SIG-M5 treated with dmso at 0.1 percent for 504 hours (cell line): ENCODE measurements around the gene LARP4.
"Not testable (repeated sequence)": the region's sequence is repeated elsewhere in the genome, so short reads cannot be mapped to it uniquely, and the experiment has no call there.

Source experiments
- DNase-seq: peaks from one replicate; lab custom pipeline; 2025; ENCODE audit not compliant: unreplicated experiment; lab: John Stamatoyannopoulos, UW

The LARP4 gene

DNA sequence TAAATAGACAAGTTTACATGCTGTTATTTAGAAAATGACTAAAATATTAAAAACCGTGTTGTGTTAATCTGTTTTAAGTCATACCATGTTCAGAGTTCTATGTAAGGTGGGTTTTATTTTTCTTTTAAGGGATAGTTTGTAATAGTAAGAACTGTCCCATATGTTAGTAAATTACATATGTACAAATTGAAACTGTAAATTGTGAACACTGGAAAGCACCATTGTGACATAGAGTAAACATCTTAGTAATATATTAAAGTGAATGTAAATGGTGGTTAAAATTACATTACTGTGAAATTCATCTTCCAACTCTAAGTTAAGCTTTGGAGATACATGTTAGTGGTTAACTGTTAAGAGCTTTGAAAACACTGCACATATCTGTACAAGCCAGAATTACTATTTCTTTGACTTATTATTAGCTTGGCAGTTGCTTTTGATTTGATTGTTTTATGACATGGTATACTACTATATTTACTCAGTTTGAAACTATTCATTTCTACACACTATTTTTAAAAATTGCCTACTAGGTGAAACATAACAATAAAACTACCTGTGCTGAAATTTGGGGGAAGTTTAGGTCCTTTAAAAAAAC lies 76.7 kb downstream of the LARP4 start:
- no peak for DNase-seq

- no peak for DNase-seq
Measured at GRCh38 chr12:50482571-50482970, 81.9 kb downstream of the LARP4 start.

DNA sequence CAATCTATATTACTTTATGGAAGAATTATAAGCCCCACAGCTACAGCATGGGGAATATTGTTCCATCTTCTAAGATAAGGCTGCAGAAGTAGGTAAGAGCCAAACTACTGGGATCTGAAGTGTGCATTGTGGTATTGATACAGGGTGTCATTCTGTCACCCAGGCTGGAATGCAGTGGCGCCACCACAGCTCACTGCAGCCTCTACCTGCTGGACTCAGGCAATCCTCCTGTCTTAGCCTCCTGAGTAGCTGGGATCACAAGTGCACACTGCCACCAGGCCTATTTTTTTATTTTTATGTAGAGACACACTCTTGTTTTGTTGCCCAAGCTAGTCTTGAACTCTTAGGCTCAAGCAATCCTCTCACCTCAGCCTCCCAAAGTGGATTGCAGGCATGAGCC lies 82.8 kb downstream of the LARP4 start:
- no peak for DNase-seq

DNA sequence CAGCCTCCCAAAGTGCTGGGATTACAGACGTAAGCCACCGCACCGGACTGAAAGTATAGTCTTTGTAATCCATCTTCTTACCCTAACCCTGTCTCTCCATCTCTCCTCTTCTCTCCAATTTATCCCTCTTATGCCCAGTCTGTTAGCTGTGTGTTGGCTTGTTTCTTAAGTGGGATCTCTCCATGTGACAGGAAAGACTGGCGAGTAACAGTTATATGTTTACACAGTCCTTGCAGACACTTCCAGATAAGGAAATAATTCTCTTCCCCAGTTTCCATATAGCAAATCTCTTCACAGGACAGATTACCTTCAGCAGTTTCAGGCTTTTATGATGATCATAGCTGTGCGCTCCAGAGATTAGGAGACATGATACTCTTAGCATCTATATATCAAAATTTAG lies 88.1 kb downstream of the LARP4 start:
- no peak for DNase-seq

GRCh38 chr12:50498119-50498518 lies 97.4 kb downstream of the LARP4 start:
- not testable (repeated sequence) for DNase-seq

GRCh38 chr12:50504798-50505674 lies 104.4 kb downstream of the LARP4 start, which contains the start of gene DIP2B:
Gene DIP2B (plus strand): TSS chr12:50504985. CDS start chr12:50505141, 156 bp downstream.
- peak; percentile 91 for DNase-seq

DNA sequence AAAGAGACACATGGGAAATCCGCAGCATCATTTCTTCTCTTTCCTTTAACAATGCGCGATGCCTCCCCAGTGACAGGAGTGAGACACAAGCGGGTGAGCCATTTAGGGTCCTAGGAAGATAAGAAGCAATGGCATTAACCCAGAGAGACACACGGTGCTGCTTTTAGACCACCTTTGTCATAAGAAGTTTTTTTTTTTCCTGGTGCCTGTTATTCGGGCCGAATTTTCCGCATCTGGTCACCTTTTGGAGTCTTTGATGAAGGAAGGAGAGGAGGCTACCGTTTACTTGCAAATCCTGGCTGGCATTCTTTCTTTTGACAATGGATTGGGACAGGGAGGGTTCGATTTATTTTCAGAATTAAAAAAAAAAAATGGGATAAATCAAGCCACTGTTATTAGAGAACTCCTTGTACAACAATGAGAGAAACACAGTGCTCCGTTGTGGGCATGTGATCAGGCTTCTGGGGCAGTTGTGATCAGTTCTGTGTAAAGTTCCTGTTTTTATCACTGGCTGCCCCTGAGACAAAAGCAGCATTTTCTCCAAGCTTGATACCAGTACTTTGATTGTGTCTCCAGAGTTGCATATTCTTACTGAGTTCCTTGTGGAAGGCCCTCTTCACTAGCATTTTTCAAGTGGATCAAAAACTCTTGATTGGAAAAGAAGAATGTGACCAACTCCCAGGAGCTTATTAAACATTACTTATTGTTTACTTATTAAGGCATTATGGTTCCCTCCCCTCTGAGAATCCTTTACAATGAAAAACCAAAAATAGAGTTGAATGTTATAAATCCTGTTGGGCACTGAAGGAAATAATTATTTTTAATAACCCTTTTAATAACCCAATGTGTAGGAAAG lies 105.2 kb downstream of the LARP4 start:
- DNase-seq = peak; percentile 85

DNA sequence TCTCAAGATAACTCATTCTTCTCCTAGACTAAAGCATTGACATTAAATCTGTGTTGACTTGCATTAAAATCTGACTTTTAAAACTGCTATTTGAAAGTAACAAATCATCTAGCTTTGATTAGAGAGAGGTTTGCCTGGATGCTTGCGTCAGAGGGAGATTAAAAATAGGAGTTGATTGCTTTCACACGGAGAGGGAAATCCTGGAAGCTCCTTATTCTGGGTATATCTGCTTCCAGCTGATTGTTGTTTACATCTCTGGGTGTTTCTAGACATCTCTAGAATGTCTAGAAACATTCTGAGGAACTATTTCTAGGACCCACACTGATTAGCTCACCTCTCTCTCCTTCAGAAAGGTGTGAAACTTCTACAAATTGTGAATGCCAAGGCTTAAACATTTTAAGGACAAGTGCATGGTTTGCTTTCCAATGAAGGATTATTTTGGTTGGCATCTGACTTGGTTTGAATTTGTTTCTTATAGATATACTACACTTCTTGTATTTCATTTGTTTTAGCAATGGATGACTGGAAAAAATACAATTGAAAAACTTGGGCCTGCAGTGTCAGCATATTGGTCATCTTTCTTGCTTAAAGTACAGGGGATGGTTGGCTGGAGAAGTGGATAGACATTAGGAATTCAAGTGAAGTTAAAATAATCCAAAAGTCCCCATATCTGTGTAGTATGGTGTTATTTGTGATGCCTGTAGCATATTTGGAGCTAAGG lies 106.2 kb downstream of the LARP4 start:
- no peak for DNase-seq

DNA sequence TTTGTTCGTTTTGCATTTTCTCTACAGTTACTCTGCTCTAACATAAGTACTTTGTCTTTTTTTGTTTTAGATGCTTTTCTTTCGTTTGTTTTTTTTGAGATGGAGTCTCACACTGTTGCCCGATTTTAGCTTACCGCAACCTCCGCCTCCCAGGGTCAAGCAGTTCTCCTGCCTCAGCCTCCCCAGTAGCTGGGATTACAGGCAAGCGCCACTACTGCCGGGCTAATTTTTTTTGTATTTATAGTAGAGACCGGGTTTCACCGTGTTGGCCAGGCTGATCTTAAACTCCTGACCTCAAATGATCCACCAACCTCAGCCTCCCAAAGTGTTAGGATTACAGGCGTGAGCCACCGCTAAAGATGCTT lies 106.8 kb downstream of the LARP4 start:
- DNase-seq = no peak

DNA sequence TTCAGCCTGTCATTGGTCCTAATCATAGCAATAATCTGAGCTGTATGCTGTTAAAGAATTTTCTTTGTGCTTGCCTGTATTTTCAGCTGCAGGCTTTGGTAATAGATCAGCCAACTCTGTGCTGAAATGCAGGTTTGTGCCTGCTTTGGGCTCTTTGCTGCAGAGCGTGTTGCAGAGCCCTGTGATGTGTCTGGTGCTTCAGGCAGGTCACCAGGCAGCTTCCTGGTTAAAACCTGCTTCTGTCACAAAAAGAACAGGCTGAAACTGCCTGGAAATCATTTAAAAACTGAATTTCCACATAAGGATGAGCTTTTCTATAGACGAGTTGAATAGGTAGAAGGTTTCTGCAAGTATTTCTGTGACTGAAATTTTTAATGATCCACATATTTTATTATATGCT lies 107.2 kb downstream of the LARP4 start:
- DNase-seq = no peak

- no peak for DNase-seq
Measured at GRCh38 chr12:50508414-50508813, 107.7 kb downstream of the LARP4 start.

DNA sequence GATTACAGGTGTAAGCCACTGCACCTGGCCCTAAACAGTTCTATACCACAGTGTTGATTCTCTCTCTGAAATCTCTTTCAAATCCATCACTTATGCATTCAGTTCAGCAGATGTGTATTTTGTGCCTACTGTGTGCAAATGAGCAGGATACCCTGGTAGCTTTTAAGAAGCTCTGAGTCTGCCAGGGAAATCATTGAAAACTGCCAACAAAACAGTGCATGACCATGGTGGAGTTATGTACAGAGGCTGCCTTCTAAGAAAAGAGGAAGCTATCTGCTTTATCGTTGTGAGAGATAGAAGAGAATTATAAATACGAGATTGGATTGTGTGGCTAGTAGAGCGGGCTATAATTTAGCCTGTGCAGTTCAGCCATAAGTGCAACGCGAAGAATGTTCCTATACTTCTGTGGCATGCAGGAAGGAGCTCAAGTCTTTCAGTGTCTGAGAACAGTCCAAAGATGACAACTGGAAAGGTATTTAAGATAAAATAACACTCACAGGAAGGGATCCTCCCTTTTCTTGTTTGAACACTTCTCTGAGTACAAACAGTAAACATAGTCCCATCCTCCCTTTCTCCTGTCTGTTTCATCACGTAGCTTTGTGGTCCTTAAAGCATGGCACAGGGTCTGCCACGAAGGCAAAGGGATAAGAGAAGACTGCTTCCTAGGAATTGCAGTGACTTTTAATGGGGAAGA lies 108.4 kb downstream of the LARP4 start:
- DNase-seq = no peak

DNA sequence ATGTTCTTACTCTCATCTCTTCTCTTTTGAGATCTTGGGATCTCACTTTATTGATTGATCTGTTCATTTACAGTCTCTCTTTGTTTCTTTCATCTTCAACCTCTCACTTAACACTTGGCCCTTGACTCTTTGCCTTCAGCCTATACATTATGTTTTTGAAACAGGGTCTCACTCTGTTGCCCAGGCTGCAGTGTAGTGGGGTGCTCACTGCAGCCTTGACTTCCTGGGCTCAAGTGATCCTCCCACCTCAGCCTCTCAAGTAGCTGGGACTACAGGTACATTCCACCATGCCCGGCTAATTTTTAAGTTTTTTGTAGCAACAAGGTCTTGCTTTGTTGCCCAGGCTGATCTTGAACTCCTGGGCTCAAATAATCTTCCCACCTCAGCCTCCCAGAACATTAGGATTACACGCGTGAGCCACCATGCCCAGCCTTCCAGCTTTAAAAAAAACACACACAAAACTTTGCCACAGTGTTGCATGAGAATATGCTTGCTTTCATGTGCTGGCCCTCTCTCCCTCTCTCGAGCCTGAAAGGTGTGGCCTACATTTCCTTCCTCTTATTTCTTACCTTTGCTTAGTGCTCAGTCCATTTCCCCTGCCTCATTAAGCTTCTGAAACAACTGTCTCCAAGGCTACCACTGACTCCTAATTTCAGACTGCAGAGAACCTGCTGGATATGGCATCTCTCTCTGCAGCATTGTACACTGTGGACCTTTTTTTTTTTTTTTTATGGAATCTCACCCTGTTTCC lies 114.0 kb downstream of the LARP4 start:
- no peak for DNase-seq

DNA sequence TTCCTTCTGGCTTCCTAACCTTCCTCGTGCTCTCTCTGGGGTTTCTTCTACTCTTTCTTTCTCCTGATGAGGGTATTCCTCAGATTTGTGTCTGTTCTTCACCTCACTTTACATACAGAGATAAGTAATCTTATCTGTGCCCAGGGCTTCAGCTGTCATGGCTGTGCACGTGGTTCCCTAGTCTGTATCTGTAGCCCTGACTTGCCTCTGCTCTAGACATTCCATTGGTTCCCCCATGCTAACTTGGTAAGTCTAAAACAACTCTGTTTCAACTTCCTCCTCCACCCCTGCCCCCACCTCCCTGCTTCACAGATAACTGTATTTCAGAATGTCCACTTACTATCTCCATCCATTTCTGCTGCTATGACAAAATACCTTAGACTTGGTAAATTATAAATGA lies 114.9 kb downstream of the LARP4 start:
- peak; percentile 56 for DNase-seq

DNA sequence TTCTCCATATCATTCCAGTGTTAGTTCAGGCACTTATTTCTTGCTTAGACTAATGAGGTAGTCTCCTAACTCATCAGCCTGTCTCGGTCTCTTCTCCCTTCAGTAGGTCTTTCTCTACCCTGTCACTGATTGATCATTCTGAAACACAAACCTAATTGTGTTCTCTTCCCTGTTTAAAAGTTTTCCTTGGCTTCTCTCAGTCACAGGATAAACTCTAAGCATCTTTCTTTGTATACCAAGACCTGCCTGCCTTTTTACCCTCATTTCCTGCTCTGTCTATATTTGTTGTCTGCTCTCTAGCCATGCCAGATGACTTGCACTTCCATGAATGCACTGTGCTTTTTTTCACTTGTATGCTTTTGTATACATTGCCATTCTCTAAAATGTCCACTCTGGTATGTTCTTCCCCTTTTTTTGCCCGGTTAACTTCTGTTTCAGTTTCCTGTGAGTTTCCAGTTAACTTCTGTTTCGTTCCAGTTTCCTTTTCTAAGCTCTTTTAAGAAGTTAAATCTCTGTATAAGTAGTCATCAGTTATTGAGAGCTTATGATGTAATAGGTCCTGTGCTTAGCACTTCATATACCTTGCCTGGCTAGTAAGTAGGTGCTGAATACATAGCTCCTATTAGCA lies 116.8 kb downstream of the LARP4 start:
- DNase-seq = peak; percentile 98

DNA sequence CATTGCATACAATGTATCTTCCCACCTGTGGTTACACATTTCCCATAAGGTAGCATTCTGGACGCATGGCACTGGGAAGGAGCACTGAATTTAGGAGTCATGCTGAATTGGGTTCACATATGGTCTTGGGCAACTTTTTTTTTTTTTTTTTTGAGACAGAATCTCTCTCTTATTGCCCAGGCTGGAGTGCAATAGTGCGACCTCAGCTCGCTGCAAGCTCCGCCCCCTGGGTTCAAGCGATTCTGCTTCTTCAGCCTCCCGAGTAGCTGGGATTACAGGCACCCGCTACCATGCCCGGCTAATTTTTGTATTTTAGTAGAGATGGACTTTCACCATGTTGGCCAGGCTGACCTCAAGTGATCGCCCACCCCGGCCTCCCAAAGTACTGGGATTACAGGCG lies 117.4 kb downstream of the LARP4 start:
- DNase-seq = no peak

- DNase-seq = no peak
Measured at GRCh38 chr12:50519353-50519752, 118.7 kb downstream of the LARP4 start.

DNA sequence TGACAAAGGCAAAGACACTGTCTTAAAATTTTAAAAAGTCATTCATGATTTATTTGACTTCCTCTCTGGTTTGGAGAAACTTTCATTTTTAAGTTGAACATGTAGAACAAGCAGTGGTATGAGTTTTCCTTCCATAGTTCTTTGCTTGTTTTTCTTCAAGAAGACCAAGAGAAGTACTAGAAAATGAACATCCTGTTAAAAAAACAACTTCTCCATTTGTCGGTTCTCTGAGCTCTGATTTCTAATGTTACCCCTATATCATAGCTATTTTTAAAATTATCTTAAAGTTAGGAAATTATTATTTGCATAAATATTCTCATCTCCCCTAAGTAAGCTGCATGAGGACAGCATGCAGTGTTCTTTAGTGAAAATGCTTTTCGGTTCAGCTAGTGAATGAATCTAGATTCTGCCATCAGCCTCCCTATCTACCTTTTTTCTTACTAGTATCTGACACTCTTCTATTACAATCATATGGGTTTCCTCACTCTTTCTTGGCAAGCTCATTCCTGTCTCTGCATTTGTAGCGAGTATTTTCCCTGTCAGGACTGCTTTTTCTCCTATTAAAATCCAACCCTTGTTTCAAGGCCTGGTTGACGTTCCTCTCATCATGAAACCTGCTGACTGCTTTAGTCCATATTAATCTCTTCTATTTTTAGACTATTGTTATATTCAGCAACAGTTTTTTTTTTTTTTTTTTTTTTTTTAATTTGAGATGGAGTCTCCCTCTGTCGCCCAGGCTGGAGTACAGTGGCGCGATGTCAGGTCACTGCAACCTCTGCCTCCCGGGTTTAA lies 119.9 kb downstream of the LARP4 start:
- no peak for DNase-seq
